ENCODE data around the gene CTU2. TPM values are rescaled to one million over a fixed set of nuclear protein-coding genes. Genes with fewer than 3 reads are reported as not detected.

The CTU2 gene
- total RNA-seq, 1 experiment from 2014 or later = 9.8 TPM

DNA sequence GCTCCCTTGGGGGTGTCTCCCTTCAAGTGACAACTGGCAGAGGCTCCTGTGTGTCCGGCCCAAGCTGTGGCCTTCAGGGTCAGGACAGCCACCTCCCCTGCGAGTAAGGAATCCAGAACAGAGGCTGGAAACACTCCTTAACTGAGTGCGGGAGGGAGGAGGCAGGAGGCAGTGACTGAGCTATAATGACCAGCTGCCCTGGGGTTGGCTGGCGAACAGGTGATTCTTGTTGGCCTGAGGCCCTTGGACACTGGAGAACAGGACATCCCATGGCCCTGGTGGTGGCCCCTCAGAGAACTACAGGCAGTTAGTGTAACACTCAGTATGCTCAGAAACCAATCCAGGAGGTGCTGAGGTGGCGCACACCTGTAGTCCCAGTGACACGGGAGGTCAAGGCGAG, 10.6 kb upstream of the CTU2 start:
- no peak for DNase-seq (ENCODE audit: extremely low read depth, low read depth)

- DNase-seq (ENCODE audit: extremely low read depth, low read depth) = no peak
Observed at GRCh38 chr16:88696441-88696840, 9.9 kb upstream of the CTU2 start.

GRCh38 chr16:88697116-88697830, 9.0 kb upstream of the CTU2 start:
- no peak for DNase-seq (ENCODE audit: extremely low read depth, low read depth)

GRCh38 chr16:88697831-88698615, 8.3 kb upstream of the CTU2 start:
- no peak for DNase-seq (ENCODE audit: extremely low read depth, low read depth)

GRCh38 chr16:88698646-88699045, 7.7 kb upstream of the CTU2 start:
- no peak for DNase-seq (ENCODE audit: extremely low read depth, low read depth)

GRCh38 chr16:88699180-88699579, 7.1 kb upstream of the CTU2 start:
- no peak for DNase-seq (ENCODE audit: extremely low read depth, low read depth)

DNA sequence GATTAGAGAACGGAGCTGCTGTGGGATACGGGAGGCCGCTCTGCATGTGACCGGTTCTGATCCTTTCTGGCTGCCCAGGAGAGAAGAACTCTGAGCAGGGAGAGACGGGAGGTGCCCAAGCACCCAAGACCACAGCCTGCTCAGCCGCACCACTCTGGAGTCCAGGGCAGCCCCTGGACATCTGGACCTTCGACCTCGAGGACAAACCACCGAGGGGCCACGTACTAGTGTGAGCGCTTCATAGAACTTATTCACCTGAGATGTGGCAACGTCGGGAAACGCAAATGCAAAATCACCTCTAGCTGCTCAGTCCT, 6.0 kb upstream of the CTU2 start:
- DNase-seq (ENCODE audit: extremely low read depth, low read depth) = no peak

GRCh38 chr16:88700636-88701482, 5.4 kb upstream of the CTU2 start:
- DNase-seq (ENCODE audit: extremely low read depth, low read depth) = no peak

GRCh38 chr16:88701581-88702370, 4.5 kb upstream of the CTU2 start:
- no peak for DNase-seq (ENCODE audit: extremely low read depth, low read depth)

DNA sequence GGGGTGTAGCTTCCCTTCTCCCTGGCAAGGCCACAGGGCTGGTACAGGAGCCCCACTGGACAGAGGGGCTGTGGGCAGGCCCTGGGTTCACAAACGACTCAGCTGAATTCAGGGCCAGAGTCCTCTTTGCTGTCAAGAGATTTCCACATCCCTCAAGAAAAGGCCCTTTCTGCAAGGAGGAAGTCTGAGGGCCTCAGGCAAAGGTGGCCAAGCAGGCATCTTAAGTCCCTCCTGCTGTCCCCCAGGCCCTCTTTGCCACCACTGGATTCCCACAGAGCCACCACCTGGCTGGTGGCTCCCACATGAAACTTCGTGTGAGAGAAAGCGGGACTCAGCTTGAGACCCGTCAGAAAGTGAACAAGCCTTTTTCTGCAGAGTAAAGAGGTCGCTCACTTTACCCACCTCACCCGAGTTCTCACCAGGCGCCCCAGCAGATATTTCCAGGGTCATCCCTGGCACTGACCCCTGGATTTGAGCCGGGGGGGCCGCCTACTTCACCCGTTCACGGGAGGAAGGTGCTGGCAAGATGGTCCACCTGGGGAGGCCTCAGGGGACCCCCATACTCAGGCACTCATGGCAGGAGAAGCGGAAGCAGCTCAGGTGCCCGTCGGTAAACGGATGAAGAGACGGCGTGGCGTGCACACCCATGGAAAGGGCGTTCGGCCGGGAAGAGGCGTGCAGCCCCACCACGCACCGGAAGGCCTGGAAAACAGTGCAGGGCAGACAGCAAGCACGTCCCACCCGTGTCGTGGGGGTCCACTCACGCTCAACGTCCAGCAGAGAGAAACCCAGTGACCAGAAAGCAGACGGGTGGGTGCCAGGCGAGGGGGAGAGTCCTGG, 3.7 kb upstream of the CTU2 start:
- DNase-seq (ENCODE audit: extremely low read depth, low read depth) = no peak

- no peak for DNase-seq (ENCODE audit: extremely low read depth, low read depth)
Observed at GRCh38 chr16:88703486-88704309, 2.6 kb upstream of the CTU2 start.

GRCh38 chr16:88705076-88705684, 1.1 kb upstream of the CTU2 start:
- DNase-seq (ENCODE audit: extremely low read depth, low read depth) = no peak

DNA sequence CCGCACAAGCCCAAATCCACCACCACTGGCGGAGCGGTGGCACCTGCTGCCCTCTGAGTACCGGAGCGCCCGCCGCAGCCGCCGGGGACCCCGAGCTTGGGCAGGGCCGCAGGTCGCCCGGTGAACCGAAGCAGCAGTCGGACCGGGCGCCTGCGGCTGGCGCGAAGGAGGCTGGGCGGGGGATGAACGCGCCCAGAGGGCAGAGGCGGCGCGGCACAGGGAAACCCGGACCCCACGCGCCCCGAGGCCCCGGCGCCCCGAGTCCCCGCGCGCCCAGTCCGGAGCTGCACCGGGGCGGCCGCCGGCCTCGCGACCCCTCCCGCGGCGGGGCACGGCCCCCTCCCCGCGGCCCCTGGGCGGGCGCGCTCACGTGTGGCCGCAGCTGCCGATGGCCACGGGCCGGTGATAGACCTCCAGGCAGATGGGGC, 488 bp upstream of the CTU2 start:
- DNase-seq (ENCODE audit: extremely low read depth, low read depth) = no peak

DNA sequence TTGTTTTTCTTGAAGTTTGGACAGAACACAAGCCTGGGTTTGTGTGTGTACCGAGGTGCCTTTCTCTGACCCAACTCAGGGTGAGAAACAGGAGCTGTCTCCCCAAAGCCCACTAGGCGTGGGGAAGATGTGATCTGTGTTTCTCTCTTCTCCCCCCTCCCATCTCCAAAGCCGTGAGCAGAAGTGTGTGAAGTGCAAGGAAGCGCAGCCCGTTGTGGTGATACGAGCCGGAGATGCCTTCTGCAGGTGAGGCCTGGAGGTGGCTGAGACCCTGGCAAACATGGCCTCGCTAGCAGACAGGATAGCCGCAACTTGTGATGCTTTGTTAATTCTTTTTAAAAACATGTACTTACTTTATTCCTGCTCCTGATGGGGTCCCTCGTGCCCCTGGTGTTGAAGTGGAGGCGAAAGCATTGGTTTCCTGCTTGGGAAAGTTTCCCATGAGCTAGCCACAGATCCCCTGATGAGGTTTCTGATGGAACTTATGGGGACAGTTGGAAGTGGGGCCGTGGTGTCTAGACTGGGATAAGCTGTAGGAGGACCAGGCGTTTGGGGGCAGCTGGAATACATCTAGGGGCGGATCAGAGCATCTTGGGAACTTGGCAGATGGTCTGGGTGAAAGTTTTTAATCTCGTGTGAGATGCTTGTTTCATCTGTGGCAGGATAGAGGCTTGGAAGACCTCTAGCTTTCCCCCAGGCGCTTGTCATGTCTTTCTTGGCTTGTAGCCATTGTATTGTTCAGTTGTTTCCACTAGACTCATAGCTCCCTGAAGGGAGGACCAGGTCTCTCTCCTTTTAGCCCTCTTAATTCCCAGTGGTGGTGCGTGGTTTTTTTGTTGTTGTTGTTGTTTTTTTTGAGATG, 893 bp downstream of the CTU2 start:
- no peak for DNase-seq (ENCODE audit: extremely low read depth, low read depth)

DNA sequence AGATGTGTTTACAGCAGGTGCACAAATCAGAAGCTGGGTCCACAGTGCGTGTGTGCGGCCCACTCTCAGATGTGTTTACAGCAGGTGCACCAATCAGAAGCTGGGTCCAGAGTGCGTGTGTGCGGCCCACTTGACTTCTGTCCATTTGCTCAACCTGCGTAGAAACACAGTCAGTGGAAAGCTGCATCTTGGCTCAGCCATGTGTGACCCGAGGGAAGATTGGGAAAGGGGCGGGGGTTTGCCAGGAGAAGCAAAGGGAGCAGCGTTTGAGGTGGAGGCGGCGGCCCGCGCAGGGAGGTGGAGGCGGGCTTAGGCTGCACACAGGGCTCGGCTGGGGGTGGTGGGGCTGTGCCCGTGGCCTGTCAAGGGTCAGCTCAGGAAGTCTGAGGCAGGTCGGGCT, 4.3 kb downstream of the CTU2 start:
- DNase-seq (ENCODE audit: extremely low read depth, low read depth) = no peak

DNA sequence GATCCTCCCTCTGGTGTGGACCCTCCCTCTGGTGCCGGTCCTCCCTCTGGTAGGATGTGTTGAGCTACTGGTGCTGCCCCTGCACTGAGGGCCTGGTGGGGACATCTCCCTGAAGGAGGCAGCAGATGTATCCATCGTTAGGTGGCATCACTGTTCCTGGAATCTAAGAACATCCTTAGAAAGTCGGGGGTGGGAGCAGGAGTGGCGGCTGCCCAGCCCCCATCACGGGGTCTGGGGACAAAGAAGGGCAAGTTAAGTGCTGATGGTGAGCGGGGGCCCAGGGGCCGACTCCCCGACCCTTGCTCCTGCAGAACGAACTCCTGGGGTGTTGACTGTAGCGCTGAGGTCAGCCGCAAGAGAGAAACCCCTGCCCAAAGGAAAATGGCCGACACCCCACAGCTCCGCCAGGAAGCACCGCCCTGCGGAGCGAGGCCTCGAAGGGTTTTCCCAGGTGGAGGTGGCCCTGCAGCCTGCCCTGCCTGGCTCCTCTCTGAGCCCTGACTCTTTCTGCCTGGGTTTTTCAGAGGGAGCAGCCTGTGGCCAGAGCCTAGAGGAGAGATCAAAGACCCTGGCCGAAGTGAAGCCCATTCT, 5.5 kb downstream of the CTU2 start:
- DNase-seq (ENCODE audit: extremely low read depth, low read depth) = no peak

DNA sequence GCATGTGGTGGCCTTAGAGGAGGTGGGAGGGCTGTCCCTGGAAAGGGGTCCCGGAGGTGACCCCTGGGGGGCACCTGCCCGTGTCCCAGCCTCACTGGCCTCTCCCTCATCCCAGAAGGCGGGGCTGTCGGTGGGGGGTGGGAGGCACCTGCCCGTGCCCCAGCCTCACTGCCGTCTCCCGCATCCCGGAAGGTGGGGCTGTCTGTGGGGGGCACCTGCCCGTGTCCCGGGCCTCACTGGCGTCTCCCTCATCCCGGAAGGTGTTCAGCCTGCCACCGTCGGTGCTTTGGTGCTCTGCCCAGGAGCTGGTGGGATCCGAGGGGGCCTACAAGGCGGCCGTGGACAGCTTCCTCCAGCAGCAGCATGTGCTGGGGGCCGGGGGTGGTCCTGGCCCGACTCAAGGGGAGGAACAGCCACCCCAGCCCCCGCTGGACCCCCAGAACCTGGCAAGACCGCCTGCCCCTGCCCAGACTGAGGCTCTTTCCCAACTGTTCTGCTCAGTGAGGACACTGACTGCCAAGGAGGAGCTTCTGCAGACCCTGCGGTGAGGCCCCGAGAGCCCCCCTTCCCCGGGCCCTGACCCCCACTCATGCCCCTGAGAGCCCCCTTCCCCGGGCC, 6.2 kb downstream of the CTU2 start:
- DNase-seq (ENCODE audit: extremely low read depth, low read depth) = no peak
